DOHH2 (cell line): ENCODE data around the gene CYBA.
"Not testable (repeated sequence)": the region's sequence is repeated elsewhere in the genome, so short reads cannot be mapped to it uniquely, and the experiment has no call there.

Experiments used
- EZH2phosphoT487 ChIP-seq: fragments of 200-600 bp; sonication (generic); IDR thresholded peaks from 2 replicates; pipeline ENCODE4 v1.6.1; 2017; ENCODE audit warnings: borderline replicate concordance, mild to moderate bottlenecking, antibody characterized with exemption, low read length, moderate library complexity, mixed read lengths
- TF ChIP-seq, protein P1 (sequence below): fragments of 200-600 bp; sonication (generic); IDR thresholded peaks from one replicate; pipeline ENCODE4 v1.5.1; 2014; ENCODE audit warnings: antibody characterized with exemption, mild to moderate bottlenecking, low read depth, low read length; ENCODE audit not compliant: poor library complexity, severe bottlenecking

DNA sequence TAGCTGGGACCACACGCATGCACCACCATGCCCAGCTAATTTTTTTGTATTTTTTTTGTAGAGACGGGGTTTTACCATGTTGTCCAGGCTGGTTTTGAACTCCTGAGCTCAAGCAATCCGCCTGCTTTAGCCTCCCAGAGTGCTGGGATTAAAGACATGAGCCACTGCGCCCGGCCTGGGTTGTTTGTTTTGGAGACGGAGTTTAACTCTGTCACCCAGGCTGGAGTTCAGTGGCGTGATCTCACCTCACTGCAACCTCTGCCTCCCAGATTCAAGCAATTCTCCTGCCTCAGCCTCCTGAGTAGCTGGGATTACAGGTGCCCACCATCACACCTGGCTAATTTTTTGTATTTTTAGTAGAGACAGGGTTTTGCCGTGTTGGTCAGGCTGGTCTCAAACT lies 41.4 kb downstream of the CYBA start:
- TF ChIP-seq, protein P1, sequence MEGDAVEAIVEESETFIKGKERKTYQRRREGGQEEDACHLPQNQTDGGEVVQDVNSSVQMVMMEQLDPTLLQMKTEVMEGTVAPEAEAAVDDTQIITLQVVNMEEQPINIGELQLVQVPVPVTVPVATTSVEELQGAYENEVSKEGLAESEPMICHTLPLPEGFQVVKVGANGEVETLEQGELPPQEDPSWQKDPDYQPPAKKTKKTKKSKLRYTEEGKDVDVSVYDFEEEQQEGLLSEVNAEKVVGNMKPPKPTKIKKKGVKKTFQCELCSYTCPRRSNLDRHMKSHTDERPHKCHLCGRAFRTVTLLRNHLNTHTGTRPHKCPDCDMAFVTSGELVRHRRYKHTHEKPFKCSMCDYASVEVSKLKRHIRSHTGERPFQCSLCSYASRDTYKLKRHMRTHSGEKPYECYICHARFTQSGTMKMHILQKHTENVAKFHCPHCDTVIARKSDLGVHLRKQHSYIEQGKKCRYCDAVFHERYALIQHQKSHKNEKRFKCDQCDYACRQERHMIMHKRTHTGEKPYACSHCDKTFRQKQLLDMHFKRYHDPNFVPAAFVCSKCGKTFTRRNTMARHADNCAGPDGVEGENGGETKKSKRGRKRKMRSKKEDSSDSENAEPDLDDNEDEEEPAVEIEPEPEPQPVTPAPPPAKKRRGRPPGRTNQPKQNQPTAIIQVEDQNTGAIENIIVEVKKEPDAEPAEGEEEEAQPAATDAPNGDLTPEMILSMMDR = not testable (repeated sequence)
- not testable (repeated sequence) for TF ChIP-seq EZH2phosphoT487
